Measurements from ENCODE around the gene KCNJ10.

The KCNJ10 gene

GRCh38 chr1:160098852-160099561, 29.0 kb upstream of the KCNJ10 start:
- peak; percentile 94 to 98 (median 98) for DNase-seq

GRCh38 chr1:160097911-160098851, 28.2 kb upstream of the KCNJ10 start, which contains the start of gene IGSF8:
Gene IGSF8 (minus strand): TSS chr1:160098619. CDS start chr1:160098472, 147 bp downstream.
- DNase-seq = peak; percentile 88 to 94 (median 91)

- DNase-seq = peak in 1 of 5 donors; percentile 22
Measured at GRCh38 chr1:160097151-160097910, 27.4 kb upstream of the KCNJ10 start.

- no peak for DNase-seq
Measured at GRCh38 chr1:160096274-160097116, 26.5 kb upstream of the KCNJ10 start.

- no peak for DNase-seq
Measured at GRCh38 chr1:160095382-160096105, 25.6 kb upstream of the KCNJ10 start.

GRCh38 chr1:160094806-160095205, 24.8 kb upstream of the KCNJ10 start:
- no peak for DNase-seq

GRCh38 chr1:160094291-160094625, 24.3 kb upstream of the KCNJ10 start:
- DNase-seq = no peak

GRCh38 chr1:160093624-160094290, 23.8 kb upstream of the KCNJ10 start:
- DNase-seq = no peak

GRCh38 chr1:160093069-160093395, 23.1 kb upstream of the KCNJ10 start:
- no peak for DNase-seq

- no peak for DNase-seq
Measured at GRCh38 chr1:160092366-160093068, 22.6 kb upstream of the KCNJ10 start.

GRCh38 chr1:160091666-160092223, 21.8 kb upstream of the KCNJ10 start:
- no peak for DNase-seq

GRCh38 chr1:160090760-160091159, 20.8 kb upstream of the KCNJ10 start:
- DNase-seq = no peak

- no peak for DNase-seq
Measured at GRCh38 chr1:160089883-160090282, 19.9 kb upstream of the KCNJ10 start.

- no peak for DNase-seq
Measured at GRCh38 chr1:160087118-160087662, 17.2 kb upstream of the KCNJ10 start.

- no peak for DNase-seq
Measured at GRCh38 chr1:160086456-160086892, 16.5 kb upstream of the KCNJ10 start.

GRCh38 chr1:160085686-160086455, 15.9 kb upstream of the KCNJ10 start:
- peak; percentile 50 to 73 (median 62) for DNase-seq

GRCh38 chr1:160084771-160085321, 14.9 kb upstream of the KCNJ10 start:
- DNase-seq = no peak
